ENCODE measurements around the gene FZD7.

DNA sequence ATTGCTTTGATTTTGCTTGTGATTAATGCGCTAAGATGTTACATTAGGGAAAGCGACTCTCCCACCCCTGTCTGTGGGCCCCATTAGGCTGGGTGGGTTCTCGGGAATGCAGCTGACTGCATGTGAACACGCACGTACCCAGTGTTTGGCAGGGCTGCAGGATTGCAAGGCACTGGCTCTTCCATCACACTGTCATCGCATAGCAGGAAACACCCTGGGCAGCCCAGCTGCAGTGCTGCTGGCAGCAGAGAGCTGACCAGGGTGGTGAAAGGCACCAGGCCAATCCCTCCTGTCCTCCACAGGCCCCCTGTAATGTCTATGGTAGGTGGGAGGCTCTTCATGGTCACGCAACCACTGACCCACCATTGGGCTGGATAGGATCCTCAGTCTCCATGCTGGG lies 34.4 kb upstream of the FZD7 start:
- TF ChIP-seq, protein P1, sequence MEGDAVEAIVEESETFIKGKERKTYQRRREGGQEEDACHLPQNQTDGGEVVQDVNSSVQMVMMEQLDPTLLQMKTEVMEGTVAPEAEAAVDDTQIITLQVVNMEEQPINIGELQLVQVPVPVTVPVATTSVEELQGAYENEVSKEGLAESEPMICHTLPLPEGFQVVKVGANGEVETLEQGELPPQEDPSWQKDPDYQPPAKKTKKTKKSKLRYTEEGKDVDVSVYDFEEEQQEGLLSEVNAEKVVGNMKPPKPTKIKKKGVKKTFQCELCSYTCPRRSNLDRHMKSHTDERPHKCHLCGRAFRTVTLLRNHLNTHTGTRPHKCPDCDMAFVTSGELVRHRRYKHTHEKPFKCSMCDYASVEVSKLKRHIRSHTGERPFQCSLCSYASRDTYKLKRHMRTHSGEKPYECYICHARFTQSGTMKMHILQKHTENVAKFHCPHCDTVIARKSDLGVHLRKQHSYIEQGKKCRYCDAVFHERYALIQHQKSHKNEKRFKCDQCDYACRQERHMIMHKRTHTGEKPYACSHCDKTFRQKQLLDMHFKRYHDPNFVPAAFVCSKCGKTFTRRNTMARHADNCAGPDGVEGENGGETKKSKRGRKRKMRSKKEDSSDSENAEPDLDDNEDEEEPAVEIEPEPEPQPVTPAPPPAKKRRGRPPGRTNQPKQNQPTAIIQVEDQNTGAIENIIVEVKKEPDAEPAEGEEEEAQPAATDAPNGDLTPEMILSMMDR (IDR thresholded peaks at IDR 0.05): no peak
- TF ChIP-seq POLR2AphosphoS5 (IDR thresholded peaks at IDR 0.05) (no peak), POLR2A (IDR thresholded peaks at IDR 0.05) (no peak)
